Aortic smooth muscle cell (primary cell): ENCODE data around the gene CCT8. TPM values are rescaled to one million over a fixed set of nuclear protein-coding genes. Genes with fewer than 3 reads are reported as not detected.

ENCODE experiments used
- total RNA-seq: library from RNA; depleted of rRNA; stranded (reverse); fragments of >200 nt; gene quantifications from 2 replicates; pipeline ENCODE4 v1.2.3, GENCODE V29; 2014

CCT8 gene, protein sequence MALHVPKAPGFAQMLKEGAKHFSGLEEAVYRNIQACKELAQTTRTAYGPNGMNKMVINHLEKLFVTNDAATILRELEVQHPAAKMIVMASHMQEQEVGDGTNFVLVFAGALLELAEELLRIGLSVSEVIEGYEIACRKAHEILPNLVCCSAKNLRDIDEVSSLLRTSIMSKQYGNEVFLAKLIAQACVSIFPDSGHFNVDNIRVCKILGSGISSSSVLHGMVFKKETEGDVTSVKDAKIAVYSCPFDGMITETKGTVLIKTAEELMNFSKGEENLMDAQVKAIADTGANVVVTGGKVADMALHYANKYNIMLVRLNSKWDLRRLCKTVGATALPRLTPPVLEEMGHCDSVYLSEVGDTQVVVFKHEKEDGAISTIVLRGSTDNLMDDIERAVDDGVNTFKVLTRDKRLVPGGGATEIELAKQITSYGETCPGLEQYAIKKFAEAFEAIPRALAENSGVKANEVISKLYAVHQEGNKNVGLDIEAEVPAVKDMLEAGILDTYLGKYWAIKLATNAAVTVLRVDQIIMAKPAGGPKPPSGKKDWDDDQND
- total RNA-seq: 161 and 189 TPM in 2 replicates

DNA sequence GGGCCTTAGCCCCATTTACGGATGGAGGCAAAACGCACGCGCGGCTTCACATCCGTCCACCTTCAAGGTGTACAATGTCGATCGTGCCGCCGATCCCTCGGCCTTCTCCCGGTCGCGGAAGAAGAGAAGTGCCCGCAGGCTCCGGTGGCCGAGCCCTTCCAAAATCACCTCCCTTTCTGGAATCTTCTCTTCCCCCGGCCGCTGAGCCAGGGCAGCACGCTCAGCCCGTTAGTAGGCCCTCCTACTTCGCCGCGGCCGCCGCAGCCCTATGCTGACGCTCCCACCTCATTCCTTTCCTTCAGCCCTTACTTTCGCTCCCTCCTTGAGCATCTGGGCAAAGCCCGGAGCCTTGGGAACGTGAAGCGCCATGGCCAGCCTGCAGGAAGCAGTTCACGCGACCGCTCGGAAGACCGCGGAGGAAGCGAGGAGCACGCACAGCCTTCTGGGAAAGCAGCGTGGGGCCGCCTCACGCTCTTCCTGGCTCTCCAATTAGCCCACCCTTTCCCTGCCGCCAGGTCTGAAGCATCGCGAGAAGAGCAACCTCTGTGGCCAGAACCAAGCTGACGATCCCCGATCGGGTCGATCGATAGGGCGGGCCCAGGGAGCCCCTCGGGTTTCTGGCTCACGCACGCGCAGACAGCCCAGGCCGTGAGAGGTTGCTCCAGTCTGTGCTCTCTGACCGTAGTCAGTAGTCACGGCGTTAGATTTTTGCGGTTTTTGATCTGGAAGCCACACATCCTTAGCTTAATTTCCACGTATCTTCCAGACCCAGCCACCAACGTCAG is at the start of gene CCT8:
CCT8 (minus strand) TSS at position 427 of the 785 bp plus-strand sequence; CDS start at position 369, 58 bp downstream.

DNA sequence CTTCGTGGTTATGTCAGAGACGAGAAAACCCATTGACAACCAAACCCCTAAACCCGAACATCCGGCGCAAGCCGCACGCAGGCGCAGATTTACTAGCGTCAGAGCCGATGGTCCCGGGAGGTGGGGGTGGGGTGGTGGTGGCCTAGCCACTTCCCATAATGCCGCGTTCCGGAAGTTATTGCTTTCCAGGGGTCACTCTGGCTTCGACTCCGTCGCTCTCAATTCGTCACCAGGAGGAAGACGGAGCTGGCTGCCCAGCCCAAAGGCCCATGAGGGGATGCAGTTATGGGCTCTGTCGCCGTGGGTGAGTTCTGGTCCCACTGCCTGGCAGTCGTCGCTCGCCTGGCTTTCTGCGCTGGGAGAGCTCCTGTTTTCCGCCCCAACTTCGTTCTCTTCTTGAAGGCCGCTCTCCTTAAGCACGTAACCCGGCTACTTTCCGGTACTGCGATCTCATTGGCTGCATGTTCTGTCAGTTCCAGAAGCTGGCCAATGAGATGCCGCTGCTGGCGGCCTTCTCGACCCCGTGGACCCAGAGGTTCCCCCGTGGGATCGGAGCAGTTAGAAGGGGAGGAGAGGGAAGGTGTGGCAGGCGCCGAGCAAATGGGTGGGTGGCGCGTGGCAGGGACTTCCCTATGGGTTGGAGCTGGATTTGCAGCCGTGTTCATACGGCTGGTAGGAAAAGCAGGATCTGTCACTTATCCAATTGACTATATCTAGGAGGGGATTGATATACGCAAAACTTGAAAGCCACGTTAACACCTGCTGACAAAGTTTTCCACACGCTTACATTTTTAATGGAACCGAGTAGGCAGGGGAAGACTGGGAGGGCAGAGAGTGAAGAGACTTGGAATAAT is 48.7 kb downstream of the CCT8 start, which contains the start of gene USP16:
USP16 (plus strand) TSS at position 195 of the 854 bp plus-strand sequence. CDS start 3,246 bp downstream, outside the sequence.

Other genes with a start within 250 kb of the CCT8 start
- 22.3 and 23.0 TPM in 2 replicates for gene LTN1, start 80.8 kb downstream of the CCT8 start, total RNA-seq
- gene RWDD2B, start 54.3 kb downstream of the CCT8 start, total RNA-seq: 15.7 and 17.5 TPM in 2 replicates
- 38.7 and 41.7 TPM in 2 replicates for gene USP16, start 49.0 kb downstream of the CCT8 start, total RNA-seq
- 20.2 and 50.9 TPM in 2 replicates for gene MAP3K7CL, start 57.0 kb upstream of the CCT8 start, total RNA-seq
- gene BACH1, start 225.3 kb upstream of the CCT8 start, total RNA-seq: 100 and 127 TPM in 2 replicates